HepG2 (cell line): ENCODE measurements around the gene SDC4. TPM values are rescaled to one million over a fixed set of nuclear protein-coding genes. Genes with fewer than 3 reads are reported as not detected.

ENCODE experiments used
- ARID5B ChIP-seq: IDR thresholded peaks from 2 replicates; pipeline ENCODE4 v1.4.0; 2020; ENCODE audit warnings: mild to moderate bottlenecking, missing genetic modification reagents
- ARNT ChIP-seq: fragments of 450-650 bp; IDR thresholded peaks from 2 replicates; pipeline ENCODE4 v1.6.1; 2017
- ATRX ChIP-seq: sonication (generic); formaldehyde crosslinking; IDR thresholded peaks from 2 replicates; pipeline ENCODE4 v1.4.0; 2020; ENCODE audit warnings: missing genetic modification reagents, borderline replicate concordance
- BCL6 ChIP-seq: IDR thresholded peaks from 2 replicates; pipeline ENCODE4 v1.6.1; 2016; ENCODE audit warnings: missing genetic modification reagents, missing compliant biosample characterization
- GZF1 ChIP-seq: sonication (generic); formaldehyde crosslinking; IDR thresholded peaks from 2 replicates; pipeline ENCODE4 v1.5.1; 2020; ENCODE audit warnings: mild to moderate bottlenecking, missing genetic modification reagents
- PAWR ChIP-seq: sonication (generic); formaldehyde crosslinking; IDR thresholded peaks from 2 replicates; pipeline ENCODE4 v1.4.0; 2020; ENCODE audit warnings: missing genetic modification reagents, mild to moderate bottlenecking, borderline replicate concordance
- ZBTB1 ChIP-seq: sonication (generic); formaldehyde crosslinking; IDR thresholded peaks from 2 replicates; pipeline ENCODE4 v1.4.0; 2020; ENCODE audit warnings: missing genetic modification reagents, borderline replicate concordance
- ZEB1 ChIP-seq: IDR thresholded peaks from 2 replicates; pipeline ENCODE4 v1.6.1; 2012; ENCODE audit warnings: mild to moderate bottlenecking, low read depth, inconsistent platforms; ENCODE audit not compliant: insufficient replicate concordance
- ZNF235 ChIP-seq: sonication (generic); formaldehyde crosslinking; IDR thresholded peaks from 2 replicates; pipeline ENCODE4 v1.8.1; 2023; ENCODE audit warnings: mild to moderate bottlenecking, missing genetic modification reagents, borderline replicate concordance
- ZNF570 ChIP-seq: sonication (generic); formaldehyde crosslinking; IDR thresholded peaks from 2 replicates; pipeline ENCODE4 v1.4.0; 2020; ENCODE audit warnings: mild to moderate bottlenecking, missing genetic modification reagents, borderline replicate concordance
- ZNF607 ChIP-seq: sonication (generic); formaldehyde crosslinking; IDR thresholded peaks from 2 replicates; pipeline ENCODE4 v1.5.1; 2020; ENCODE audit warnings: missing genetic modification reagents, mild to moderate bottlenecking, borderline replicate concordance
- ZNF672 ChIP-seq: sonication (generic); formaldehyde crosslinking; IDR thresholded peaks from 2 replicates; pipeline ENCODE4 v1.8.1; 2022; ENCODE audit warnings: missing genetic modification reagents
- ZNF768 ChIP-seq: sonication (generic); formaldehyde crosslinking; IDR thresholded peaks from 2 replicates; pipeline ENCODE4 v1.4.0; 2020; ENCODE audit warnings: missing genetic modification reagents
- ZNF777 ChIP-seq: sonication (generic); formaldehyde crosslinking; IDR thresholded peaks from 2 replicates; pipeline ENCODE4 v1.4.0; 2020; ENCODE audit warnings: missing genetic modification reagents
- ZNF782 ChIP-seq: sonication (generic); formaldehyde crosslinking; IDR thresholded peaks from 2 replicates; pipeline ENCODE4 v1.4.0; 2020; ENCODE audit warnings: missing genetic modification reagents, mild to moderate bottlenecking, borderline replicate concordance
- ZNF878 ChIP-seq: sonication (generic); formaldehyde crosslinking; IDR thresholded peaks from 2 replicates; pipeline ENCODE4 v1.8.1; 2023; ENCODE audit warnings: mild to moderate bottlenecking, missing genetic modification reagents, moderate library complexity
- polyA plus RNA-seq, 8 experiments: library from polyadenylated mRNA; depleted of rRNA in 3 of 8; stranded (reverse) in 7 of 8; unstranded in 1 of 8; fragments of >200 nt; fragmentation: Illumina TruSeq in 4 of 8; extraction: Trizol in 4 of 8; gene quantifications; 2 replicates each; pipeline versions ENCODE4 v1.2.1 to v1.2.3, GENCODE V29; 2011 to 2016; ENCODE audit warnings: low read depth in 4 of 8, missing spikeins in 1 of 8, mixed read lengths in 1 of 8; ENCODE audit not compliant: insufficient read depth in 1 of 8
- total RNA-seq, 5 experiments: library from RNA; depleted of rRNA; stranded (reverse); fragments of >200 nt; fragmentation: Illumina TruSeq; extraction: Trizol; gene quantifications; 2 replicates each; pipeline ENCODE4 v1.2.3, GENCODE V29; 2016; ENCODE audit warnings: low read depth in 1 of 5
- TF ChIP-seq, protein P1 (sequence below): sonication (generic); formaldehyde crosslinking; IDR thresholded peaks from 2 replicates; pipeline ENCODE4 v1.4.0; 2020; ENCODE audit warnings: missing genetic modification reagents
- TF ChIP-seq, protein P2 (sequence below): sonication (generic); formaldehyde crosslinking; IDR thresholded peaks from 2 replicates; pipeline ENCODE4 v1.4.0; 2020; ENCODE audit warnings: low read depth, mild to moderate bottlenecking, missing genetic modification reagents
- TF ChIP-seq, protein P3 (sequence below): sonication (generic); formaldehyde crosslinking; IDR thresholded peaks from 2 replicates; pipeline ENCODE4 v1.4.0; 2020; ENCODE audit warnings: missing genetic modification reagents
- TF ChIP-seq, protein P4 (sequence below): IDR thresholded peaks from 2 replicates; pipeline ENCODE4 v1.6.1; 2016
- TF ChIP-seq, protein P5 (sequence below): sonication (generic); formaldehyde crosslinking; IDR thresholded peaks from 2 replicates; pipeline ENCODE4 v1.4.0; 2020; ENCODE audit warnings: mild to moderate bottlenecking, missing genetic modification reagents

SDC4 gene
- total and polyA plus RNA-seq, 2 of the 13 experiments (the other 11 are each of a cell fraction or from before 2014, with no cell fraction given): 49.0 to 65.1 TPM

DNA sequence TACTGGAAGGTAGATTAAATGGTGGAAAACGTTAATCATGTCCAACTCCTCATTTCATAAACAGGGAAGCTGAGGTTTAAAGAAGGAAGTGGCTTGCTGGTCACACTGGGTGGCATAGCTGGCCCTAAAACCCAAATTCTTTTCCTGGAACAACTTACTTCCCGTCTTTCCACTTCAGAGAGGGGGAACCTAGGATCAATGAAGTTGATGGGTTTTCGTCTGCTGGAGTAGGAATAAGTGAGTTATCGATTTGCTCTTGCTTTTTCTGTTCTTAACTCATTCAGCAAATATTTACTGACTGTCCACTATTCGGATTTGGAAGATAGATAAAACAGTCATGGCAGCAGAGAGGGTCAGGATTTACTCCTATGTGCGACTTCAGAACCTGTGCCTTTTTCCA is 13.6 kb upstream of the SDC4 start (continued):
- TF ChIP-seq, protein P1, sequence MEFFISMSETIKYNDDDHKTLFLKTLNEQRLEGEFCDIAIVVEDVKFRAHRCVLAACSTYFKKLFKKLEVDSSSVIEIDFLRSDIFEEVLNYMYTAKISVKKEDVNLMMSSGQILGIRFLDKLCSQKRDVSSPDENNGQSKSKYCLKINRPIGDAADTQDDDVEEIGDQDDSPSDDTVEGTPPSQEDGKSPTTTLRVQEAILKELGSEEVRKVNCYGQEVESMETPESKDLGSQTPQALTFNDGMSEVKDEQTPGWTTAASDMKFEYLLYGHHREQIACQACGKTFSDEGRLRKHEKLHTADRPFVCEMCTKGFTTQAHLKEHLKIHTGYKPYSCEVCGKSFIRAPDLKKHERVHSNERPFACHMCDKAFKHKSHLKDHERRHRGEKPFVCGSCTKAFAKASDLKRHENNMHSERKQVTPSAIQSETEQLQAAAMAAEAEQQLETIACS (CRISPR knock-in tag): no peak
- TF ChIP-seq PAWR (CRISPR knock-in tag) (no peak), ZNF878 (CRISPR knock-in tag) (no peak), ZNF607 (CRISPR knock-in tag) (0 out of 2 replicates have a peak, but pooled peaks have one; percentile 21), ZNF672 (CRISPR knock-in tag) (no peak), ZNF777 (no peak), ZNF782 (CRISPR knock-in tag) (no peak), ATRX (CRISPR knock-in tag) (no peak), ARNT (no peak), ARID5B (CRISPR knock-in tag) (0 out of 2 replicates have a peak, but pooled peaks have one; percentile 31), BCL6 (CRISPR knock-in tag) (peak; percentile 27; the same call in 1 of the 2 replicates), ZNF570 (no peak), GZF1 (no peak), ZBTB1 (CRISPR knock-in tag) (no peak), ZNF235 (CRISPR knock-in tag) (no peak), ZEB1 (no peak), ZNF768 (CRISPR knock-in tag) (no peak)
- TF ChIP-seq, protein P2, sequence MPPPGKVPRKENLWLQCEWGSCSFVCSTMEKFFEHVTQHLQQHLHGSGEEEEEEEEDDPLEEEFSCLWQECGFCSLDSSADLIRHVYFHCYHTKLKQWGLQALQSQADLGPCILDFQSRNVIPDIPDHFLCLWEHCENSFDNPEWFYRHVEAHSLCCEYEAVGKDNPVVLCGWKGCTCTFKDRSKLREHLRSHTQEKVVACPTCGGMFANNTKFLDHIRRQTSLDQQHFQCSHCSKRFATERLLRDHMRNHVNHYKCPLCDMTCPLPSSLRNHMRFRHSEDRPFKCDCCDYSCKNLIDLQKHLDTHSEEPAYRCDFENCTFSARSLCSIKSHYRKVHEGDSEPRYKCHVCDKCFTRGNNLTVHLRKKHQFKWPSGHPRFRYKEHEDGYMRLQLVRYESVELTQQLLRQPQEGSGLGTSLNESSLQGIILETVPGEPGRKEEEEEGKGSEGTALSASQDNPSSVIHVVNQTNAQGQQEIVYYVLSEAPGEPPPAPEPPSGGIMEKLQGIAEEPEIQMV (CRISPR knock-in tag): no peak
- TF ChIP-seq, protein P3, sequence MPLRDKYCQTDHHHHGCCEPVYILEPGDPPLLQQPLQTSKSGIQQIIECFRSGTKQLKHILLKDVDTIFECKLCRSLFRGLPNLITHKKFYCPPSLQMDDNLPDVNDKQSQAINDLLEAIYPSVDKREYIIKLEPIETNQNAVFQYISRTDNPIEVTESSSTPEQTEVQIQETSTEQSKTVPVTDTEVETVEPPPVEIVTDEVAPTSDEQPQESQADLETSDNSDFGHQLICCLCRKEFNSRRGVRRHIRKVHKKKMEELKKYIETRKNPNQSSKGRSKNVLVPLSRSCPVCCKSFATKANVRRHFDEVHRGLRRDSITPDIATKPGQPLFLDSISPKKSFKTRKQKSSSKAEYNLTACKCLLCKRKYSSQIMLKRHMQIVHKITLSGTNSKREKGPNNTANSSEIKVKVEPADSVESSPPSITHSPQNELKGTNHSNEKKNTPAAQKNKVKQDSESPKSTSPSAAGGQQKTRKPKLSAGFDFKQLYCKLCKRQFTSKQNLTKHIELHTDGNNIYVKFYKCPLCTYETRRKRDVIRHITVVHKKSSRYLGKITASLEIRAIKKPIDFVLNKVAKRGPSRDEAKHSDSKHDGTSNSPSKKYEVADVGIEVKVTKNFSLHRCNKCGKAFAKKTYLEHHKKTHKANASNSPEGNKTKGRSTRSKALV (CRISPR knock-in tag): no peak
- TF ChIP-seq, protein P4, sequence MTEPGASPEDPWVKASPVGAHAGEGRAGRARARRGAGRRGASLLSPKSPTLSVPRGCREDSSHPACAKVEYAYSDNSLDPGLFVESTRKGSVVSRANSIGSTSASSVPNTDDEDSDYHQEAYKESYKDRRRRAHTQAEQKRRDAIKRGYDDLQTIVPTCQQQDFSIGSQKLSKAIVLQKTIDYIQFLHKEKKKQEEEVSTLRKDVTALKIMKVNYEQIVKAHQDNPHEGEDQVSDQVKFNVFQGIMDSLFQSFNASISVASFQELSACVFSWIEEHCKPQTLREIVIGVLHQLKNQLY: no peak
- TF ChIP-seq, protein P5, sequence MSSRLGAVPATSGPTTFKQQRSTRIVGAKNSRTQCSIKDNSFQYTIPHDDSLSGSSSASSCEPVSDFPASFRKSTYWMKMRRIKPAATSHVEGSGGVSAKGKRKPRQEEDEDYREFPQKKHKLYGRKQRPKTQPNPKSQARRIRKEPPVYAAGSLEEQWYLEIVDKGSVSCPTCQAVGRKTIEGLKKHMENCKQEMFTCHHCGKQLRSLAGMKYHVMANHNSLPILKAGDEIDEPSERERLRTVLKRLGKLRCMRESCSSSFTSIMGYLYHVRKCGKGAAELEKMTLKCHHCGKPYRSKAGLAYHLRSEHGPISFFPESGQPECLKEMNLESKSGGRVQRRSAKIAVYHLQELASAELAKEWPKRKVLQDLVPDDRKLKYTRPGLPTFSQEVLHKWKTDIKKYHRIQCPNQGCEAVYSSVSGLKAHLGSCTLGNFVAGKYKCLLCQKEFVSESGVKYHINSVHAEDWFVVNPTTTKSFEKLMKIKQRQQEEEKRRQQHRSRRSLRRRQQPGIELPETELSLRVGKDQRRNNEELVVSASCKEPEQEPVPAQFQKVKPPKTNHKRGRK (CRISPR knock-in tag): no peak
